ENCODE measurements around the gene PTPRG. TPM values are rescaled to one million over a fixed set of nuclear protein-coding genes. Genes with fewer than 3 reads are reported as not detected.
A peak's percentile ranks its signal among the peaks of the same experiment; 100 is the strongest.

Gene PTPRG
- total RNA-seq, 1 experiment from 2014 or later = 69.3 TPM

DNA sequence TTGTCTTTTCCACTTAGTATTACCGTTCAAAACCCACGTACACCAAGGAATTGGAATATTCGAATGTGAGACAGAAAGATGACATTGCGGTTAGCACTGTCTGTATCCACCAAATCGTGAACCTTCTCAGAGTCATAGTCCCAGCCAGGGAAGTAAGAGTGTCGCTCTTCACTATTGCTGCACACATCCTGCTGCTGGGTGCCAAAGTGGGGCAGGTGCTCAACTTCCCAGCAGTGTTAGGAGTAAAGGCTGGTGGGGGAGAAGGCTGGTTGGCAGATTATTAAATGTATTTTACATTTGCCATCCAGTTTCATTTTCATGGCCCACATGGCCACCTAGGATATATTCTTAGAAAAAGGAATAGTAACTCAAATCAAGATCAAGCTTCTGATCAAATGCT lies 65.1 kb downstream of the PTPRG start:
- H3K4ac ChIP-seq (ENCODE audit: low read depth, low read length) = no peak overlapping the region
- H3K36me3 Mint-ChIP-seq (ENCODE audit: insufficient read depth in 1 of 3, low read depth in 3 of 3) = peaks cover 9 to 20% (median 10%) of the 10 kb centered on the region in 3 experiments; a peak in 6 of 7 replicates
- H4K20me1 ChIP-seq (ENCODE audit: control insufficient read depth, insufficient read depth, insufficient read length) = no peaks in the 10 kb centered on the region
- H3K9me3 Mint-ChIP-seq = no peaks in the 10 kb centered on the region
- H2BK20ac ChIP-seq (ENCODE audit: low read depth, low read length, poor library complexity, severe bottlenecking) = no peak overlapping the region
- H3K27me3 ChIP-seq (ENCODE audit: insufficient read depth, low read length) = no peaks in the 10 kb centered on the region
- H3K9ac ChIP-seq (ENCODE audit: extremely low read depth, insufficient read length, low read length) = peak overlapping the region; percentile 4
- H3K4me1 ChIP-seq (ENCODE audit: insufficient read depth, low read length) = peaks cover 15% of the 10 kb centered on the region
- WGBS (ENCODE audit: extremely low coverage, insufficient read length, low lambda C conversion rate) = no CpG with 5 or more reads among the region's 6 CpGs
- H3K27me3 Mint-ChIP-seq (ENCODE audit: low read depth) = no peaks in the 10 kb centered on the region
- TF ChIP-seq, protein P1, sequence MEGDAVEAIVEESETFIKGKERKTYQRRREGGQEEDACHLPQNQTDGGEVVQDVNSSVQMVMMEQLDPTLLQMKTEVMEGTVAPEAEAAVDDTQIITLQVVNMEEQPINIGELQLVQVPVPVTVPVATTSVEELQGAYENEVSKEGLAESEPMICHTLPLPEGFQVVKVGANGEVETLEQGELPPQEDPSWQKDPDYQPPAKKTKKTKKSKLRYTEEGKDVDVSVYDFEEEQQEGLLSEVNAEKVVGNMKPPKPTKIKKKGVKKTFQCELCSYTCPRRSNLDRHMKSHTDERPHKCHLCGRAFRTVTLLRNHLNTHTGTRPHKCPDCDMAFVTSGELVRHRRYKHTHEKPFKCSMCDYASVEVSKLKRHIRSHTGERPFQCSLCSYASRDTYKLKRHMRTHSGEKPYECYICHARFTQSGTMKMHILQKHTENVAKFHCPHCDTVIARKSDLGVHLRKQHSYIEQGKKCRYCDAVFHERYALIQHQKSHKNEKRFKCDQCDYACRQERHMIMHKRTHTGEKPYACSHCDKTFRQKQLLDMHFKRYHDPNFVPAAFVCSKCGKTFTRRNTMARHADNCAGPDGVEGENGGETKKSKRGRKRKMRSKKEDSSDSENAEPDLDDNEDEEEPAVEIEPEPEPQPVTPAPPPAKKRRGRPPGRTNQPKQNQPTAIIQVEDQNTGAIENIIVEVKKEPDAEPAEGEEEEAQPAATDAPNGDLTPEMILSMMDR (conservative IDR thresholded peaks at IDR 0.05) = no peak
- H3K23me2 ChIP-seq (ENCODE audit: insufficient read length, low read depth, low read length, poor library complexity, severe bottlenecking) = no peaks in the 10 kb centered on the region
- H3K23ac ChIP-seq (ENCODE audit: insufficient read length, low read depth, low read length) = no peak overlapping the region
- peak overlapping the region; percentile 56 for H2BK5ac ChIP-seq (ENCODE audit: insufficient read length, low read length)
- no peak overlapping the region for H3K14ac ChIP-seq (ENCODE audit: insufficient read depth, low read length)
- H3K56ac ChIP-seq (ENCODE audit: insufficient read length, low read depth, low read length) = no peak overlapping the region
- H4K91ac ChIP-seq (ENCODE audit: insufficient read length, low read depth, low read length) = no peak overlapping the region
- H2BK12ac ChIP-seq (ENCODE audit: insufficient read length, low read depth, low read length) = no peak overlapping the region
- H3K27ac Mint-ChIP-seq = no peak overlapping the region
- H4K5ac ChIP-seq (ENCODE audit: insufficient read length, low read depth, low read length) = no peak overlapping the region
- no peak overlapping the region for H3K27ac ChIP-seq (ENCODE audit: insufficient read length, low read depth, low read length)
- H2AFZ ChIP-seq (ENCODE audit: low read length) = no peak overlapping the region
- H3K18ac ChIP-seq (ENCODE audit: insufficient read length, low read depth, low read length) = no peak overlapping the region
- no peak for DNase-seq
- no peaks in the 10 kb centered on the region for H3K9me3 ChIP-seq (ENCODE audit: control insufficient read depth, low read depth, low read length)
- H3K4me1 Mint-ChIP-seq = peaks cover 57 to 63% of the 10 kb centered on the region in 2 experiments
- H3K4me3 Mint-ChIP-seq = no peak overlapping the region
- no peak overlapping the region for H3K4me2 ChIP-seq (ENCODE audit: insufficient read depth, insufficient read length, low read length)
- H3K79me2 ChIP-seq (ENCODE audit: insufficient read depth, low read length) = peaks cover 46% of the 10 kb centered on the region; the same call in 1 of the 2 replicates
- no peak overlapping the region for H2AK5ac ChIP-seq (ENCODE audit: insufficient read length, low read length)
- no peak overlapping the region for H4K8ac ChIP-seq (replicated peaks; ENCODE audit: insufficient read length, low read depth, low read length)
- no peak overlapping the region for H3T11ph ChIP-seq (ENCODE audit: low read length)
- no peak overlapping the region for H2BK15ac ChIP-seq (ENCODE audit: low read depth, low read length)
- H2BK120ac ChIP-seq (ENCODE audit: low read depth, low read length, poor library complexity, severe bottlenecking) = no peak overlapping the region
- H3K79me1 ChIP-seq (ENCODE audit: insufficient read depth, low read depth, low read length, poor library complexity, severe bottlenecking) = peaks cover 9% of the 10 kb centered on the region
